GM12878 (cell line): ENCODE measurements around the gene TBC1D25.

Experiments used
- EZH2 ChIP-seq: IDR thresholded peaks from 2 replicates; pipeline ENCODE4 v1.6.1; 2012; ENCODE audit warnings: low read depth, mild to moderate bottlenecking, control low read depth, inconsistent platforms, low read length, borderline replicate concordance; ENCODE audit not compliant: control insufficient read depth
- MYC ChIP-seq: IDR thresholded peaks from 2 replicates; pipeline ENCODE4 v1.6.1; 2011; ENCODE audit warnings: mild to moderate bottlenecking, low read length, moderate library complexity, inconsistent platforms; ENCODE audit not compliant: insufficient read depth, insufficient replicate concordance, insufficient read length, severe bottlenecking
- POLR2A ChIP-seq: IDR thresholded peaks from 2 replicates; pipeline ENCODE4 v1.6.1; 2011; ENCODE audit warnings: low read depth, mild to moderate bottlenecking, low read length
- POLR2AphosphoS5 ChIP-seq: IDR thresholded peaks from 2 replicates; pipeline ENCODE4 v1.6.1; 2011; ENCODE audit warnings: mild to moderate bottlenecking, low read length, inconsistent platforms
- RAD21 ChIP-seq: IDR thresholded peaks from 2 replicates; pipeline ENCODE4 v1.6.1; 2011; ENCODE audit warnings: mild to moderate bottlenecking, low read depth, low read length, moderate library complexity; ENCODE audit not compliant: insufficient read depth
- SIX5 ChIP-seq: IDR thresholded peaks from 2 replicates; pipeline ENCODE4 v1.6.1; 2011; ENCODE audit warnings: mild to moderate bottlenecking, low read depth, low read length, moderate library complexity; ENCODE audit not compliant: severe bottlenecking
- SUZ12 ChIP-seq: fragments of 200-600 bp; sonication (generic); IDR thresholded peaks from one replicate; pipeline ENCODE4 v1.6.1; 2018; ENCODE audit warnings: antibody characterized with exemption, mild to moderate bottlenecking; ENCODE audit not compliant: unreplicated experiment
- TBL1XR1 ChIP-seq: IDR thresholded peaks from 2 replicates; pipeline ENCODE4 v1.6.1; 2012; ENCODE audit warnings: low read depth, low read length, improper control_type of control experiment
- TCF12 ChIP-seq: IDR thresholded peaks from 2 replicates; pipeline ENCODE4 v1.6.1; 2011; ENCODE audit warnings: low read depth, mild to moderate bottlenecking, low read length
- TF ChIP-seq, protein P1 (sequence below): IDR thresholded peaks from 2 replicates; pipeline ENCODE4 v1.6.1; 2011; ENCODE audit warnings: low read depth, mild to moderate bottlenecking, low read length, moderate library complexity, borderline replicate concordance; ENCODE audit errors: extremely low read depth
- TF ChIP-seq, protein P2 (sequence below): fragments of 450-650 bp; IDR thresholded peaks from 2 replicates; pipeline ENCODE4 v1.6.1; 2017; ENCODE audit warnings: borderline replicate concordance
- TF ChIP-seq, protein P3 (sequence below), 3 experiments: IDR thresholded peaks in 2 of 3; conservative IDR thresholded peaks in 1 of 3; 2 replicates each; pipeline ENCODE4 v1.5.1; 2011; ENCODE audit warnings: low read depth in 3 of 3, low read length in 3 of 3, mild to moderate bottlenecking in 3 of 3, control low read depth in 2 of 3, moderate library complexity in 2 of 3, inconsistent platforms in 1 of 3, mixed read lengths in 1 of 3; ENCODE audit not compliant: control insufficient read depth in 2 of 3, insufficient read depth in 1 of 3; ENCODE audit errors: extremely low read depth in 1 of 3
- TF ChIP-seq, protein P4 (sequence below): IDR thresholded peaks from 2 replicates; pipeline ENCODE4 v1.6.1; 2012; ENCODE audit warnings: low read depth, low read length, improper control_type of control experiment
- TF ChIP-seq, protein P5 (sequence below): IDR thresholded peaks from 2 replicates; pipeline ENCODE4 v1.6.1; 2011; ENCODE audit warnings: low read depth, low read length, improper control_type of control experiment, borderline replicate concordance

DNA sequence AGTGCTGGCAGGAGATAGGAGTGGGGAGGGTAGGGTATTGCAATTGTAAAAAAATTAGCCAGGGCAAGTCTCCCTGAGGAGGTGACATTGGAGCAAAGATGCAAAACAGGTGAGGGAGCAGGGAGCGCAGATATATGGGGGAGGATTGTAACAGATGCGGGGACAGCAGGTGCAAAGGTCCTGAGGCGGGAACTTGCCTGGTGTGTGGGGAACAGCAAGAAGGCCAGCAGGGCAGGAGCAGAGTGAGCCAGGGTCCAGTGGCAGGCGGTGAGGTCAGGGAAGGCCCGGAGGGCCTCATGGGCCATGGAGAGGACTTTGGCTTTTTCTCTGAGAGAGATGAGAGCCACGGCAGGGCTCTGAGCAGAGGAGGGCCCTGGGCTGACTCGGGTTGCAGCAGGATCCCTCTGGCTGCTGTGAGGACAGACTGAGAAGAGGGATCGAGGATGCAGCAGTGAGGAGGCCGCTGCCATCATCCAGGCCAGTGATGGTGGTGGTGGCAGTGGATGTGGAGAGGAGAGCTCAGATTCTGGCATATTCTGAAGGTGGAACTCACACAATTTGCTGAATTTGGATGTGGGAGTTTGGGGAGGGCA lies 24.6 kb upstream of the TBC1D25 start:
- TF ChIP-seq TCF12 = no peak
- TF ChIP-seq TBL1XR1 = no peak
- TF ChIP-seq POLR2AphosphoS5 = no peak
- TF ChIP-seq, protein P1, sequence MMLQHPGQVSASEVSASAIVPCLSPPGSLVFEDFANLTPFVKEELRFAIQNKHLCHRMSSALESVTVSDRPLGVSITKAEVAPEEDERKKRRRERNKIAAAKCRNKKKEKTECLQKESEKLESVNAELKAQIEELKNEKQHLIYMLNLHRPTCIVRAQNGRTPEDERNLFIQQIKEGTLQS = no peak
- TF ChIP-seq, protein P2, sequence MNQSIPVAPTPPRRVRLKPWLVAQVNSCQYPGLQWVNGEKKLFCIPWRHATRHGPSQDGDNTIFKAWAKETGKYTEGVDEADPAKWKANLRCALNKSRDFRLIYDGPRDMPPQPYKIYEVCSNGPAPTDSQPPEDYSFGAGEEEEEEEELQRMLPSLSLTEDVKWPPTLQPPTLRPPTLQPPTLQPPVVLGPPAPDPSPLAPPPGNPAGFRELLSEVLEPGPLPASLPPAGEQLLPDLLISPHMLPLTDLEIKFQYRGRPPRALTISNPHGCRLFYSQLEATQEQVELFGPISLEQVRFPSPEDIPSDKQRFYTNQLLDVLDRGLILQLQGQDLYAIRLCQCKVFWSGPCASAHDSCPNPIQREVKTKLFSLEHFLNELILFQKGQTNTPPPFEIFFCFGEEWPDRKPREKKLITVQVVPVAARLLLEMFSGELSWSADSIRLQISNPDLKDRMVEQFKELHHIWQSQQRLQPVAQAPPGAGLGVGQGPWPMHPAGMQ = no peak
- TF ChIP-seq, protein P3, sequence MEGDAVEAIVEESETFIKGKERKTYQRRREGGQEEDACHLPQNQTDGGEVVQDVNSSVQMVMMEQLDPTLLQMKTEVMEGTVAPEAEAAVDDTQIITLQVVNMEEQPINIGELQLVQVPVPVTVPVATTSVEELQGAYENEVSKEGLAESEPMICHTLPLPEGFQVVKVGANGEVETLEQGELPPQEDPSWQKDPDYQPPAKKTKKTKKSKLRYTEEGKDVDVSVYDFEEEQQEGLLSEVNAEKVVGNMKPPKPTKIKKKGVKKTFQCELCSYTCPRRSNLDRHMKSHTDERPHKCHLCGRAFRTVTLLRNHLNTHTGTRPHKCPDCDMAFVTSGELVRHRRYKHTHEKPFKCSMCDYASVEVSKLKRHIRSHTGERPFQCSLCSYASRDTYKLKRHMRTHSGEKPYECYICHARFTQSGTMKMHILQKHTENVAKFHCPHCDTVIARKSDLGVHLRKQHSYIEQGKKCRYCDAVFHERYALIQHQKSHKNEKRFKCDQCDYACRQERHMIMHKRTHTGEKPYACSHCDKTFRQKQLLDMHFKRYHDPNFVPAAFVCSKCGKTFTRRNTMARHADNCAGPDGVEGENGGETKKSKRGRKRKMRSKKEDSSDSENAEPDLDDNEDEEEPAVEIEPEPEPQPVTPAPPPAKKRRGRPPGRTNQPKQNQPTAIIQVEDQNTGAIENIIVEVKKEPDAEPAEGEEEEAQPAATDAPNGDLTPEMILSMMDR (IDR thresholded peaks at IDR 0.05 in 2 of 3, conservative IDR thresholded peaks at IDR 0.05 in 1 of 3; ENCODE audit: control insufficient read depth in 2 of 3, extremely low read depth in 1 of 3, insufficient read depth in 1 of 3, low read depth in 3 of 3, low read length in 3 of 3) = no peak
- TF ChIP-seq, protein P4, sequence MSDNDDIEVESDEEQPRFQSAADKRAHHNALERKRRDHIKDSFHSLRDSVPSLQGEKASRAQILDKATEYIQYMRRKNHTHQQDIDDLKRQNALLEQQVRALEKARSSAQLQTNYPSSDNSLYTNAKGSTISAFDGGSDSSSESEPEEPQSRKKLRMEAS = no peak
- TF ChIP-seq SUZ12 = no peak
- no peak for TF ChIP-seq POLR2A
- TF ChIP-seq EZH2 = no peak
- TF ChIP-seq, protein P5, sequence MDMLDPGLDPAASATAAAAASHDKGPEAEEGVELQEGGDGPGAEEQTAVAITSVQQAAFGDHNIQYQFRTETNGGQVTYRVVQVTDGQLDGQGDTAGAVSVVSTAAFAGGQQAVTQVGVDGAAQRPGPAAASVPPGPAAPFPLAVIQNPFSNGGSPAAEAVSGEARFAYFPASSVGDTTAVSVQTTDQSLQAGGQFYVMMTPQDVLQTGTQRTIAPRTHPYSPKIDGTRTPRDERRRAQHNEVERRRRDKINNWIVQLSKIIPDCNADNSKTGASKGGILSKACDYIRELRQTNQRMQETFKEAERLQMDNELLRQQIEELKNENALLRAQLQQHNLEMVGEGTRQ = no peak
- TF ChIP-seq RAD21 = no peak
- TF ChIP-seq MYC = no peak
- no peak for TF ChIP-seq SIX5
